NCI-H1092 treated with DMSO at 0.1 percent for 48 hours (cell line): ENCODE measurements around the gene NECAP2.
"Not testable (repeated sequence)": the region's sequence is repeated elsewhere in the genome, so short reads cannot be mapped to it uniquely, and the experiment has no call there.

Experiments
- DNase-seq: peaks from one replicate; lab custom pipeline; 2025; lab: John Stamatoyannopoulos, UW

Gene NECAP2

GRCh38 chr1:16430606-16431005, 9.9 kb upstream of the NECAP2 start:
- no peak for DNase-seq

GRCh38 chr1:16433030-16433429, 7.5 kb upstream of the NECAP2 start:
- no peak for DNase-seq

- no peak for DNase-seq
Observed at GRCh38 chr1:16434007-16434406, 6.5 kb upstream of the NECAP2 start.

GRCh38 chr1:16434501-16434900, 6.0 kb upstream of the NECAP2 start:
- DNase-seq: no peak

- DNase-seq: no peak
Observed at GRCh38 chr1:16436946-16437474, 3.5 kb upstream of the NECAP2 start, which contains the start of gene SPATA21. Gene SPATA21 (minus strand): TSS chr1:16437424. CDS start chr1:16431371, 6,053 bp downstream.

GRCh38 chr1:16438516-16438915, 2.0 kb upstream of the NECAP2 start:
- DNase-seq: no peak

GRCh38 chr1:16438924-16439323, 1.6 kb upstream of the NECAP2 start:
- DNase-seq: no peak

GRCh38 chr1:16440131-16440469, 424 bp upstream of the NECAP2 start:
- no peak for DNase-seq

GRCh38 chr1:16441282-16441665, 750 bp downstream of the NECAP2 start:
- DNase-seq: no peak

- no peak for DNase-seq
Observed at GRCh38 chr1:16442265-16442664, 1.7 kb downstream of the NECAP2 start.

- DNase-seq: no peak
Observed at GRCh38 chr1:16442941-16443340, 2.4 kb downstream of the NECAP2 start.

- DNase-seq: no peak
Observed at GRCh38 chr1:16443975-16444770, 3.6 kb downstream of the NECAP2 start.

- no peak for DNase-seq
Observed at GRCh38 chr1:16445052-16445451, 4.5 kb downstream of the NECAP2 start.

- DNase-seq: no peak
Observed at GRCh38 chr1:16446116-16446515, 5.6 kb downstream of the NECAP2 start.

- DNase-seq: no peak
Observed at GRCh38 chr1:16447641-16448040, 7.1 kb downstream of the NECAP2 start.

- DNase-seq: no peak
Observed at GRCh38 chr1:16449065-16449464, 8.5 kb downstream of the NECAP2 start.

- DNase-seq: no peak
Observed at GRCh38 chr1:16449666-16450065, 9.1 kb downstream of the NECAP2 start.

- no peak for DNase-seq
Observed at GRCh38 chr1:16450863-16451481, 10.4 kb downstream of the NECAP2 start.

GRCh38 chr1:16451841-16452528, 11.5 kb downstream of the NECAP2 start:
- DNase-seq: no peak

- DNase-seq: not testable (repeated sequence)
Observed at GRCh38 chr1:16454909-16455308, 14.4 kb downstream of the NECAP2 start.

- not testable (repeated sequence) for DNase-seq
Observed at GRCh38 chr1:16456151-16456550, 15.6 kb downstream of the NECAP2 start.

GRCh38 chr1:16458831-16459230, 18.3 kb downstream of the NECAP2 start:
- peak; percentile 81 for DNase-seq
